Right lobe of liver (tissue), 6 donors: ENCODE measurements around the gene MEF2C. TPM values are rescaled to one million over a fixed set of nuclear protein-coding genes. Genes with fewer than 3 reads are reported as not detected.
A peak's percentile ranks its signal among the peaks of the same experiment; 100 is the strongest.

ENCODE experiments used
- ATAC-seq, 4 donors: fragments of 200-7000 bp; cut with Tn5 transposase; one replicate each; pipeline ENCODE4 v1.9.1; 2020; ENCODE audit warnings: mild to moderate bottlenecking in 4 of 4, moderate library complexity in 4 of 4
- DNase-seq, 3 donors: peaks; one replicate each; pipeline ENCODE4 v3.0.0-alpha.2; 2020
- H3K27ac ChIP-seq, 3 donors: fragments of 200-600 bp; one replicate each; pipeline ENCODE4 v1.8.0; 2022
- H3K27me3 ChIP-seq, 2 donors: fragments of 200-600 bp; one replicate each; pipeline ENCODE4 v1.8.0; 2022
- H3K36me3 ChIP-seq, 4 donors: fragments of 200-600 bp; sonication (generic) in 1 of 4; one replicate each; pipeline versions ENCODE4 v1.5.1 to v1.8.0; 2017 to 2022; ENCODE audit warnings: control low read depth in 1 of 4
- H3K4me1 ChIP-seq, 4 donors: fragments of 200-600 bp; sonication (generic) in 1 of 4; one replicate each; pipeline versions ENCODE4 v1.5.1 to v1.8.0; 2017 to 2022; ENCODE audit warnings: control low read depth in 1 of 4
- H3K4me3 ChIP-seq, 3 donors: fragments of 200-600 bp; one replicate each; pipeline ENCODE4 v1.8.0; 2022
- H3K9me3 ChIP-seq, 4 donors: fragments of 200-600 bp; sonication (generic) in 1 of 4; one replicate each; pipeline versions ENCODE4 v1.5.1 to v1.8.0; 2017 to 2022; ENCODE audit warnings: control low read depth in 1 of 4
- POLR2A ChIP-seq: fragments of 450-650 bp; IDR thresholded peaks from one replicate; pipeline ENCODE4 v1.6.1; 2017; ENCODE audit warnings: antibody characterized with exemption, mild to moderate bottlenecking
- WGBS: methylation state at CpG from one replicate; pipeline ENCODE4 v1.1.6; 2018; ENCODE audit warnings: low coverage, low lambda C conversion rate; ENCODE audit not compliant: insufficient coverage; ENCODE audit errors: missing lambda C conversion rate; 5-methylcytosine and 5-hydroxymethylcytosine counted together
- intact Hi-C, 2 donors: fragments of 100-400 bp; cut with DNase I; formaldehyde crosslinking; loops; one replicate each; pipeline versions ENCODE4 v1.11.2 to v1.14.1; 2022
- total RNA-seq, 6 experiments: library from RNA; depleted of rRNA in 2 of 6; stranded (reverse); fragments of >200 nt in 2 of 6; fragmentation: NEBNext Ultra II Directional in 3 of 6; extraction: Animal tissue kit (Norgen Biotek cat#: 25700) in 3 of 6; gene quantifications; one replicate each; pipeline versions ENCODE4 v1.1.0 to v1.2.4, GENCODE V29; 2016 to 2023
- TF ChIP-seq, protein P1 (sequence below), 4 donors: fragments of 200-600 bp in 3 of 4; fragments of 450-650 bp in 1 of 4; IDR thresholded peaks; one replicate each; pipeline versions ENCODE4 v1.5.1 to v1.8.0; 2016 to 2022; ENCODE audit warnings: antibody characterized with exemption in 4 of 4, mild to moderate bottlenecking in 2 of 4
- donor health status: DM: no; HTN: yes; CAD: no.
- donor health status: DM: no; HTN: no; CAD: no.
- donor health status: DM: no; HTN: no; CAD: no.
- donor health status: DM: no; HTN: yes; CAD: no.
- donor health status: DM: no; HTN: yes; CAD: no.

Gene MEF2C
- total RNA-seq, 6 experiments from 2014 or later = 4.4 to 19.4 (median 6.4) TPM

DNA sequence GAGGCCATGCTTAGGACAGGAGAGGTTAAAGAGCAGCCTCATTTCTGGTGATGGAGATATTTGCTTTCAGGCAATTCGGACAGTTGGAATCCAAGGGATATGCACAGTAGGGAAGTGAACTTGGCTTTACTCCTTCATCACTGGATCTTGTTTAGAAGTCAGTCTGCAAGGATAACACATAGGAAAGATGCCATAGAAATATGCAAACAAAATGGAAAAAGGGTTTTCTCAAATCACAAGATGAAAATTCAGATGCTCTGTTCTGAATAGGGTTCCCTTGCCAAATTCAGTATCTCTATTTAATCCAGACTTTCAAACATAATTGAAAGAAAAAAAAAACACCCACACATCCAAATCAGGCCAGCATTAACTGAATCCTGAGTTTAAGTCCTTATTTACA lies 166.9 kb downstream of the MEF2C start:
- H3K9me3 ChIP-seq = no peaks in the 10 kb centered on the region
- no peak for ATAC-seq
- H3K4me3 ChIP-seq = no peak overlapping the region
- intact Hi-C loops = no loop called here
- no peaks in the 10 kb centered on the region for H3K27me3 ChIP-seq
- H3K4me1 ChIP-seq = no peaks in the 10 kb centered on the region
- DNase-seq = no peak
- no peak for TF ChIP-seq POLR2A
- TF ChIP-seq, protein P1, sequence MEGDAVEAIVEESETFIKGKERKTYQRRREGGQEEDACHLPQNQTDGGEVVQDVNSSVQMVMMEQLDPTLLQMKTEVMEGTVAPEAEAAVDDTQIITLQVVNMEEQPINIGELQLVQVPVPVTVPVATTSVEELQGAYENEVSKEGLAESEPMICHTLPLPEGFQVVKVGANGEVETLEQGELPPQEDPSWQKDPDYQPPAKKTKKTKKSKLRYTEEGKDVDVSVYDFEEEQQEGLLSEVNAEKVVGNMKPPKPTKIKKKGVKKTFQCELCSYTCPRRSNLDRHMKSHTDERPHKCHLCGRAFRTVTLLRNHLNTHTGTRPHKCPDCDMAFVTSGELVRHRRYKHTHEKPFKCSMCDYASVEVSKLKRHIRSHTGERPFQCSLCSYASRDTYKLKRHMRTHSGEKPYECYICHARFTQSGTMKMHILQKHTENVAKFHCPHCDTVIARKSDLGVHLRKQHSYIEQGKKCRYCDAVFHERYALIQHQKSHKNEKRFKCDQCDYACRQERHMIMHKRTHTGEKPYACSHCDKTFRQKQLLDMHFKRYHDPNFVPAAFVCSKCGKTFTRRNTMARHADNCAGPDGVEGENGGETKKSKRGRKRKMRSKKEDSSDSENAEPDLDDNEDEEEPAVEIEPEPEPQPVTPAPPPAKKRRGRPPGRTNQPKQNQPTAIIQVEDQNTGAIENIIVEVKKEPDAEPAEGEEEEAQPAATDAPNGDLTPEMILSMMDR (IDR thresholded peaks at IDR 0.05) = no peak
- WGBS = 76% methylated on average over 1 of the region's 1 CpG
- H3K27ac ChIP-seq = no peak overlapping the region
- no peaks in the 10 kb centered on the region for H3K36me3 ChIP-seq

DNA sequence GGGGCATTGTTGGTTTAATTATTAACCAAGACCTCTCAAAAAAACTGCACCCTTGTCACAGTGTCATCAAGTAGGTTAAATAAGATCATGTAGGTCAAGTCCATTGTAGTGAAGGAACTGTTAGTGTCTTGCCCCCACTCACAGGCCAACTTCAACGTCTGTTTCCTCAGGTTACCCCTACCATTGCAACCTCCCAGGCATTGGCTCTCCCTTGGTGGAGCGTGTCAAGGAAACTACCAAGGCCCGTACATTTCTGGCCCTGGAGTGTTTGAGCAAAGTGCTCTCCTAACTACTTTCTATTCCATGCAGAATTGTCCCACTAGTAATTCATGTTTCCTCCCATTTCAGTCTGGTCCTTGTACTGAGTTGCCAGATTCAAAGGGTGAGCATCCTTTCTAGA lies 167.5 kb downstream of the MEF2C start:
- Histone ChIP-seq H3K4me3 (no peak overlapping the region), H3K36me3 (no peaks in the 10 kb centered on the region), H3K4me1 (no peaks in the 10 kb centered on the region), H3K27ac (no peak overlapping the region), H3K9me3 (no peaks in the 10 kb centered on the region), H3K27me3 (no peaks in the 10 kb centered on the region)
- ATAC-seq (no peak), DNase-seq (no peak)
- TF ChIP-seq POLR2A = no peak
- 53% methylated on average over 3 of the region's 3 CpGs for WGBS
- intact Hi-C loops = no loop called here

DNA sequence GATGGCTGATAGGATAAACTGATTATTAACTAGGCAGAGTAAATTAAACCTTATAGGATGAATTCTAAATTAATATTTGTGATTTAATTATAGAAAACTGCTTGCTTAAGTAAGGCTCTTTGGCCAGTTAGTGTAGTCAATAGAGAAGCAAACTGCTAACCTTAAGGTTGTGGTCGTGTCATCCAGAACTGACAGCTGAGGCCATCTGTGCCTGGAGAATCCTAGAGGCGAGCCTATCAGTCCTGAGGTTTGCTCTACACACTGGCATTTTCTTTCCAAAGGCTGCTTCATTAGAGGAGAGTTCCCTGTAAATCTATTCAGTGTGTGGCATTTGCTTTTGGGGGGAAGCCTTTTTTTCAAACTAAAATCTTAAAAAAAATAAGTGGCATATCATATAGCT lies 169.2 kb downstream of the MEF2C start:
- no peaks in the 10 kb centered on the region for H3K36me3 ChIP-seq
- intact Hi-C loops = no loop called here
- DNase-seq (no peak), ATAC-seq (no peak)
- H3K27me3 ChIP-seq = no peaks in the 10 kb centered on the region
- H3K4me3 ChIP-seq = no peak overlapping the region
- H3K27ac ChIP-seq = no peak overlapping the region
- no peaks in the 10 kb centered on the region for H3K9me3 ChIP-seq
- peaks cover 0 to 8% (median 0%) of the 10 kb centered on the region in 4 donors for H3K4me1 ChIP-seq
- TF ChIP-seq POLR2A = no peak
- TF ChIP-seq, protein P1 (IDR thresholded peaks at IDR 0.05) = no peak
- WGBS = 55% methylated on average over 2 of the region's 2 CpGs

DNA sequence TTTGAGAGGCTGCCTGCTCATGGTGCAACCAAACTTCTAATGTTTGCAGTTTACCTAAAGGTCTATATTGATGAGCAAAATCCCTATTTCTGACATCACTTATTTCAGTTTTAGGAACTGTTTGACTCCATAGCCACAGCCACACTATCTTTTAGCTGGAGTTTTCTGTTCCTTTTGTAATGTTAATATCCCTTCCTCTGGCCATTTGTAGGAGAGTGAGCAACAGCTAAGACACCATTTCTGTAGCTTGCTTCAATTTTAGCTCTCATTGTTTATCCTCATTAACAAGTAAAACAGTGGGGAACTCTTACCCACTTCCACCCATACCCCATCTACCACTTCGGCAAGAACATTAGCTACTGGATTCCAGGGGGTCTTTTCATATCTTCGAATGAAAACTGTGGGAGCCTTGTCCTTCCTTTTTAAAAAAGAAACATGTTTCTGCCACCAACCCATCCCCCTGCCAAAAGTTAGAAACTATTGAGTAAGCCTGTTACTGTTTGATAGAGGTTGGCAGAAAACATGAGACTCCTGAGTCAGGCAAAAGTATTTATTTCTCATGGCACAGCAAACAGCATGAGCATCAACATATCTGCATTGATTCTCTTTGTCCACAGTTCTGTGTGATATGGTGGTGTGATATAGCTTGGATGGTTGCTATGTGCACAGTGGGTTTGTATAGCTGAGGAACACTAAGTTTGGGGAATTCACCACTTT lies 174.1 kb downstream of the MEF2C start:
- Histone ChIP-seq H3K36me3 (no peaks in the 10 kb centered on the region), H3K9me3 (no peaks in the 10 kb centered on the region), H3K4me3 (no peak overlapping the region), H3K27me3 (no peaks in the 10 kb centered on the region), H3K4me1 (peaks cover 0 to 18% (median 0%) of the 10 kb centered on the region in 4 donors), H3K27ac (no peak overlapping the region)
- peak; percentile 77 to 98 (median 85) for ATAC-seq
- DNase-seq = no peak
- intact Hi-C loops = no loop called here
- WGBS = 20% methylated on average over 2 of the region's 2 CpGs
- TF ChIP-seq, protein P1 (IDR thresholded peaks at IDR 0.05) = no peak
- TF ChIP-seq POLR2A = no peak

DNA sequence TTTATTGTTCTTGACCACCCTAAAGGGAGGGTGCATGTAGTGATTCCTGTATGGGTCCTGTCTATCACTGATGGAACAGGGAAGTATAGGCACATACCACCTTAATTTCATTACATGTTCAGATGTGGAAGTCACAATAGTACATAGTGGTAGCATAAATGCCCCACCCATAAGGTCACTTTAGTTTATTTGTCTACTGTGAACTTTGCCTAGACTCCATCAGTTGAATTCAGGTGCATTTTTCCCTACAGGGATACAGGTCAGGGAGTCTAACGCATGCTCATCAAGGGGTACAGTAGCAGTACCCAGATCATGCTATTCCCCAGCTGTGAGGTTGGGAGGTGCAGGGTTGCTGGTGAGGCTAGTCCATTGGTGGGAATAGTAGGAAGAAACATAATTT lies 175.0 kb downstream of the MEF2C start:
- DNase-seq (no peak), ATAC-seq (peak in 3 of 4 donors; percentile 47 to 67 (median 55))
- H3K27me3 ChIP-seq = no peaks in the 10 kb centered on the region
- H3K9me3 ChIP-seq = no peaks in the 10 kb centered on the region
- H3K4me1 ChIP-seq = peaks cover 0 to 18% (median 0%) of the 10 kb centered on the region in 4 donors
- H3K36me3 ChIP-seq = no peaks in the 10 kb centered on the region
- H3K4me3 ChIP-seq = no peak overlapping the region
- intact Hi-C loops = no loop called here
- H3K27ac ChIP-seq = no peak overlapping the region
- no peak for TF ChIP-seq POLR2A
- TF ChIP-seq, protein P1 (IDR thresholded peaks at IDR 0.05) = no peak
- WGBS = 33% methylated on average over 1 of the region's 1 CpG
